HEK293 (cell line): Measurements from ENCODE around the gene PPY.
"Not testable (repeated sequence)": the region's sequence is repeated elsewhere in the genome, so short reads cannot be mapped to it uniquely, and the experiment has no call there.

ENCODE experiments used
- YY1 ChIP-seq: fragments of 450-650 bp; formaldehyde crosslinking; IDR thresholded peaks from 2 replicates; pipeline ENCODE4 v1.5.1; 2018; ENCODE audit warnings: missing biosample characterization, missing genetic modification characterization
- ZFP37 ChIP-seq: fragments of 450-650 bp; formaldehyde crosslinking; IDR thresholded peaks from 2 replicates; pipeline ENCODE4 v1.5.1; 2016; ENCODE audit warnings: missing biosample characterization, missing genetic modification characterization
- ZNF114 ChIP-seq: fragments of 450-650 bp; formaldehyde crosslinking; IDR thresholded peaks from 2 replicates; pipeline ENCODE4 v1.5.0; 2017; ENCODE audit warnings: missing biosample characterization, missing genetic modification characterization
- ZNF37A ChIP-seq: fragments of 450-650 bp; IDR thresholded peaks from 2 replicates; pipeline ENCODE4 v1.5.1; 2018; ENCODE audit warnings: missing biosample characterization, missing genetic modification characterization

GRCh38 chr17:43961292-43961691 lies 19.0 kb upstream of the PPY start:
- not testable (repeated sequence) for TF ChIP-seq YY1 (tag by site-specific recombination); ZNF114; ZFP37 (tag by site-specific recombination); ZNF37A (tag by site-specific recombination)
